SU-DHL-6 (cell line): ENCODE measurements around the gene CSRNP3.

Experiments used
- H2AFZ ChIP-seq: fragments of 200-600 bp; sonication (generic); 2 replicates; pipeline ENCODE4 v1.6.1; 2014; ENCODE audit warnings: low read depth, mild to moderate bottlenecking, moderate library complexity, mixed read lengths, antibody characterized with exemption, low read length; ENCODE audit not compliant: severe bottlenecking
- H3F3A ChIP-seq: fragments of 200-600 bp; shearing (Covaris generic); 2 replicates; pipeline ENCODE4 v1.6.0; 2016; ENCODE audit warnings: antibody characterized with exemption, mild to moderate bottlenecking; ENCODE audit not compliant: insufficient read depth
- H3K27ac ChIP-seq: fragments of 200-600 bp; sonication (generic); 2 replicates; pipeline ENCODE4 v1.5.1; 2016; ENCODE audit warnings: low read depth, mild to moderate bottlenecking, low read length, moderate library complexity, mixed read lengths
- H3K27me3 ChIP-seq: fragments of 200-600 bp; sonication (generic), shearing (Covaris generic); 2 replicates; pipeline ENCODE4 v1.6.0; 2014; ENCODE audit warnings: mild to moderate bottlenecking, low read length
- H3K36me3 ChIP-seq: fragments of 200-600 bp; sonication (generic); 2 replicates; pipeline ENCODE4 v1.6.1; 2014; ENCODE audit warnings: mild to moderate bottlenecking, low read length, mixed read lengths
- H3K4me2 ChIP-seq: fragments of 300-600, 200-600 bp; shearing (Covaris generic), sonication (generic); 2 replicates; pipeline ENCODE4 v1.6.0; 2014; ENCODE audit warnings: low read length, low read depth, mild to moderate bottlenecking; ENCODE audit not compliant: poor library complexity, severe bottlenecking
- H3K4me3 ChIP-seq: fragments of 200-600 bp; sonication (generic); 2 replicates; pipeline ENCODE4 v1.5.1; 2014; ENCODE audit warnings: antibody characterized with exemption, low read length, mild to moderate bottlenecking, mixed read lengths; ENCODE audit not compliant: insufficient read depth, poor library complexity, severe bottlenecking
- H3K79me2 ChIP-seq: fragments of 200-600 bp; sonication (generic); 2 replicates; pipeline ENCODE4 v1.6.1; 2014; ENCODE audit warnings: mild to moderate bottlenecking, low read length, moderate library complexity; ENCODE audit not compliant: insufficient read depth
- H3K9ac ChIP-seq: fragments of 200-600 bp; sonication (generic); 2 replicates; pipeline ENCODE4 v1.7.0; 2014; ENCODE audit warnings: mild to moderate bottlenecking, low read length
- H3K9me2 ChIP-seq: fragments of 200-600 bp; sonication (generic); replicated peaks from 2 replicates; pipeline ENCODE4 v1.6.1; 2014; ENCODE audit warnings: low read length; ENCODE audit not compliant: insufficient read depth
- H3K9me3 ChIP-seq: fragments of 200-600 bp; sonication (generic); 2 replicates; pipeline ENCODE4 v1.6.1; 2014; ENCODE audit warnings: low read length, mixed read lengths; ENCODE audit not compliant: insufficient read depth
- H4K20me1 ChIP-seq: fragments of 200-600 bp; sonication (generic); 2 replicates; pipeline ENCODE4 v1.6.1; 2014; ENCODE audit warnings: low read depth, mild to moderate bottlenecking, antibody characterized with exemption, low read length, moderate library complexity, mixed read lengths
- EZH2phosphoT487 ChIP-seq: fragments of 200-600 bp; sonication (generic), shearing (Covaris generic); conservative IDR thresholded peaks from 2 replicates; pipeline ENCODE4 v1.6.1; 2018; ENCODE audit warnings: mild to moderate bottlenecking, antibody characterized with exemption, low read length, moderate library complexity, mixed read lengths
- TF ChIP-seq, protein P1 (sequence below): fragments of 200-600 bp; sonication (generic); IDR thresholded peaks from one replicate; pipeline ENCODE4 v1.5.1; 2017; ENCODE audit warnings: antibody characterized with exemption, mild to moderate bottlenecking, low read length, moderate library complexity; ENCODE audit not compliant: insufficient read depth, poor library complexity, severe bottlenecking

CSRNP3 gene

DNA sequence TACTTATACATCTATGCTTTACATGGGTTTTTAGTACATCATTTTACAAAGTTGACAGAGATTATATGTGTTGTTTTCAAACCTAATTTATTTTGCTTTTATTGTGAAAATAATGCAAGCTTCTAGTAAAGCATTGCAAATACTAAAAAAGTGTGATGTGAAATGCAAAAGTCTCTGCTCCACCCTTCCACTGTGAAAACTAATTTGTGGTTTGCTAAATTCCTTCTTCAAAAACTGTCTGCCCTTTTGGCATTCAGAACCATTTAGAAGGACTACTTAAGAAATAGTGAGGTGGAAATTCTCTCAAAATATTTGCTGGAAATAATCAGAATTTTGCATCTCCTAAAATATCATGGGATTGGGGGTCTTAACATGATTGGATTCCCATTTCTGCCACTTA is 78.4 kb downstream of the CSRNP3 start:
- Histone ChIP-seq H2AFZ (no peak overlapping the region), H3K9ac (no peak overlapping the region), H3K36me3 (no peaks in the 10 kb centered on the region)

DNA sequence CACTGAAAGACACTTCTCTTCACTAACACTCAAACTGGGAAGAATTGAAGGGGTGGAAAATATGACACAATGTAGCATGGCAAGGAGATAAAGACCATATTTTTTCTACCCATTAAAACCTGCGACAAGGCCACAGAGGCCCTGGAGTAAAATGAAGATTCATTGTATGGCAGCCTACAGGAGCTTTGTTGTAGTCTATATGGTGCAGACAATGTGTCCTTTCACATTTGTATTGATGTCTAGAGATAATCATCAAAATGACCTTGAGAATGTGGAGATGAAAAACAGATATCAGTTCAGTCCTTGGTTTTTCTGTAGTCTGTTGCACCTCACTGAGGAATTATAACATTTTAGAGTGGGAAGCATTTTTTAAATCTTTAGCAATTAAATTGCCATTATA is 80.1 kb downstream of the CSRNP3 start:
- no peaks in the 10 kb centered on the region for H3K79me2 ChIP-seq
- H3F3A ChIP-seq: no peaks in the 10 kb centered on the region
- no peak for TF ChIP-seq EZH2phosphoT487
- TF ChIP-seq, protein P1, sequence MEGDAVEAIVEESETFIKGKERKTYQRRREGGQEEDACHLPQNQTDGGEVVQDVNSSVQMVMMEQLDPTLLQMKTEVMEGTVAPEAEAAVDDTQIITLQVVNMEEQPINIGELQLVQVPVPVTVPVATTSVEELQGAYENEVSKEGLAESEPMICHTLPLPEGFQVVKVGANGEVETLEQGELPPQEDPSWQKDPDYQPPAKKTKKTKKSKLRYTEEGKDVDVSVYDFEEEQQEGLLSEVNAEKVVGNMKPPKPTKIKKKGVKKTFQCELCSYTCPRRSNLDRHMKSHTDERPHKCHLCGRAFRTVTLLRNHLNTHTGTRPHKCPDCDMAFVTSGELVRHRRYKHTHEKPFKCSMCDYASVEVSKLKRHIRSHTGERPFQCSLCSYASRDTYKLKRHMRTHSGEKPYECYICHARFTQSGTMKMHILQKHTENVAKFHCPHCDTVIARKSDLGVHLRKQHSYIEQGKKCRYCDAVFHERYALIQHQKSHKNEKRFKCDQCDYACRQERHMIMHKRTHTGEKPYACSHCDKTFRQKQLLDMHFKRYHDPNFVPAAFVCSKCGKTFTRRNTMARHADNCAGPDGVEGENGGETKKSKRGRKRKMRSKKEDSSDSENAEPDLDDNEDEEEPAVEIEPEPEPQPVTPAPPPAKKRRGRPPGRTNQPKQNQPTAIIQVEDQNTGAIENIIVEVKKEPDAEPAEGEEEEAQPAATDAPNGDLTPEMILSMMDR: no peak
- H3K9me2 ChIP-seq: no peaks in the 10 kb centered on the region
- no peak overlapping the region for H3K9ac ChIP-seq
- H3K9me3 ChIP-seq: no peaks in the 10 kb centered on the region
- no peak overlapping the region for H3K4me2 ChIP-seq
- no peaks in the 10 kb centered on the region for H4K20me1 ChIP-seq
- no peak overlapping the region for H3K27ac ChIP-seq
- no peaks in the 10 kb centered on the region for H3K36me3 ChIP-seq
- H3K4me3 ChIP-seq: no peak overlapping the region
- no peaks in the 10 kb centered on the region for H3K27me3 ChIP-seq
- H2AFZ ChIP-seq: no peak overlapping the region

More for the DNA sequence above, 78.4 kb downstream of the CSRNP3 start:
- no peaks in the 10 kb centered on the region for H3K79me2 ChIP-seq
- H3K9me2 ChIP-seq: no peaks in the 10 kb centered on the region
- H3F3A ChIP-seq: no peaks in the 10 kb centered on the region
- H3K4me3 ChIP-seq: no peak overlapping the region
- H3K27ac ChIP-seq: no peak overlapping the region
- no peaks in the 10 kb centered on the region for H4K20me1 ChIP-seq
- H3K27me3 ChIP-seq: no peaks in the 10 kb centered on the region
- no peaks in the 10 kb centered on the region for H3K9me3 ChIP-seq
- H3K4me2 ChIP-seq: no peak overlapping the region
- no peak for TF ChIP-seq EZH2phosphoT487
- TF ChIP-seq, protein P1: no peak

DNA sequence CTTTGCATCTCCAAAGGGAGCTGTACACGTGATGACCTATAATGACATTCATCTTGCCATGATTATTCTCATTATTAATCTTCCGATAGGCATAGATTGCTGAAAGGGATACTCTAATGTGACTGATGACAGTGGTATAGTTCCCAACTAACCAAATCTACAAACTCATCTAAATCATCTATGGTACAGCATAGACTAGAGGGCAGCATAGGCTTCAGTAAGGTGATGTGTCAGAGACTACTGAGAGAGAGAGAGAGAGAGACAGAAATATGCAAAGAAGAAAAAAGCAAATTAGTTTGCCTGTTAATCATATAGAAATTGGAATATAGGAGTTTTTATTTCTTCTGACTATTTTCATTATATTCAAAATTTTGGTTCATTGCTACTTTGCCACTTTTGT is 89.3 kb downstream of the CSRNP3 start:
- Histone ChIP-seq H3K36me3 (no peaks in the 10 kb centered on the region), H3K9me2 (no peaks in the 10 kb centered on the region), H3F3A (no peaks in the 10 kb centered on the region), H2AFZ (no peak overlapping the region), H3K79me2 (no peaks in the 10 kb centered on the region), H4K20me1 (no peaks in the 10 kb centered on the region), H3K4me3 (no peak overlapping the region), H3K27ac (no peak overlapping the region), H3K27me3 (no peaks in the 10 kb centered on the region), H3K4me2 (no peak overlapping the region), H3K9me3 (no peaks in the 10 kb centered on the region), H3K9ac (no peak overlapping the region)
- TF ChIP-seq EZH2phosphoT487: no peak
- TF ChIP-seq, protein P1: no peak

DNA sequence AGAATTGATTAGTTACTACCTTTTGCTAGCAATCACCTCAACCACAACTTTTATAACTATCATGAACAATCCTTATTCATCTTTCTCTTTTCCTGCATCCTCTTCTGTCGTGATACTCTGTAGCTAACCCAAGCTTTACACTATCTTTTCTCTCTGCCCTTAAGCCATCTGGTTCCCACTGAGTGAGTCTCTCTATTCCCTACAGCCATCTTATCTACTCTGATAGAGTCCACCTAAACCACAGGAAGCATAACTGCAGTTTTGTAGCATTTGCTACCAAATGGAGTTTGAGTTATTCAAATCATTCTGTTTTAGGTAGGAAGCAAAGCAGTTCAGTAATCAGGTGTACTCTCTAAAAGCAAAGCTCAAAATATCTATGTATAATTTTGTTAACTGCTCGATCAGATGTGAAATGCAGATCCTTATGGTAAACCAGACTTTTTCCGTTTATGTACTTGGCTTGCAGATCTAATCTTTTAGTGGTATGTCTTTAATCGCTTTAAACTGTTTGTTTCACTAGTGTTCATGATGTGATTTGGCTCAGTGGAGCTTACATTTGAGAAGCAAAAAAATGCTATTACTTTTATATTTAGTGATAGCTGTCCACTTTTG is 91.0 kb downstream of the CSRNP3 start:
- H3K4me3 ChIP-seq: no peak overlapping the region
- H3K27ac ChIP-seq: no peak overlapping the region
- no peak overlapping the region for H3K4me2 ChIP-seq
- no peak for TF ChIP-seq EZH2phosphoT487
- TF ChIP-seq, protein P1: no peak
- no peaks in the 10 kb centered on the region for H3K9me3 ChIP-seq
- H3K36me3 ChIP-seq: no peaks in the 10 kb centered on the region
- H3K79me2 ChIP-seq: no peaks in the 10 kb centered on the region
- no peaks in the 10 kb centered on the region for H4K20me1 ChIP-seq
- no peak overlapping the region for H2AFZ ChIP-seq
- no peak overlapping the region for H3K9ac ChIP-seq
- no peaks in the 10 kb centered on the region for H3K9me2 ChIP-seq
- no peaks in the 10 kb centered on the region for H3K27me3 ChIP-seq
- H3F3A ChIP-seq: no peaks in the 10 kb centered on the region
